GM03348 (cell line): ENCODE measurements around the gene AMMECR1.

Source experiments
- DNase-seq: peaks from one replicate; pipeline ENCODE4 v3.0.0; 2012; ENCODE audit warnings: low spot score

AMMECR1 gene

DNA sequence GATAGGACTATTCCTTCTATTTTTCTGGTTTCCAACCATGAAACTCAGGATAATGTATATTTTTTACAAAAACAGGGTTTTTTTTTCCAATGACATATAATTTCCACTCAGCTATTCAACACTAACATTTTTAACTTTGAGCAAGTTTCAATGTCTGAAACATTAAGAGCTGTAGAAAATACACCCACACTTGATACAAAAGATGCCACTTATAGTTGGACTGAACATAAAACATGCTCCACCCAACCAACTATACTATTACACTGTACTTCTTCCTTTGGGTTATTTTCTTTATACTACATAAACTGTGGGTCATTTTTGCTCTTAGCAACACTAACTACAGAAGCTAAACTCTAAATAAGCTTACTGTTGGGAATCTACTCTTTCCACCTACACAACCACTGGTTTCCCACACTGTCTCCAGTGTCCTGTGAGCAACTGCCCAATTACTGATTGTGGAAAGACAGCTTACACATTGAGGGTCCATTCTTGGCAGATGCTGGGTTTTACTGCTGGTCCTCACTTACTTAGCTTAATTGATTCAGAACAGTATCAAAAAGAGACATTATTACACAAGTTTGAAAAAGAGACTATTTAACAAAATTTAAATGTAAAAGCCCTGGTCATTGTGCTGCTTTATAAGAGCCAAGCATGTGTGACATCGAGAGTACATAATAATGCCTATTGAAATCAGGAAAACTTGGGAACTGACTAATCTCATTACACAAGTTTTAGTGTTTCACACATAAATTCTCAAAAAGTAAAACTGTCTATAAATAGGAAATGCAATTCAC, 6.3 kb downstream of the AMMECR1 start:
- DNase-seq, result no peak

DNA sequence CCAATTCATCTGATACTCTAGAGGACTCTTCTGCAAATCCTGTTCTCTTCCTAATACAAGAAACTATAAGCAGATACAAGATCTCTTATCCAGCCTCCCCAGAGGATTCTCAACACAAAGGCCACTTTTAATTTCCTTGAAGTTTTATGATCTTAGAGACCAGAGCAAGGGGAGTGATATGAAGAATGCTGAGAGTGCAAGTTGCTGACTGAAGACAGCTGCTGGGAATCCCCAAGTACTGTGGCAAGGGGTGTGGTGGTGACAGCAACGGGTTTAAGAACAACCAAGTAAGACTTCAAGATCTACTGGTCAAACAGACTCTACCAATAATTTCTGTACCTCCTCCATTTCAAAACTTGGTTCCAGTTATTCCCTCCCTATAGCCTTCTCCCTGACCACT, 7.0 kb downstream of the AMMECR1 start:
- DNase-seq, result no peak

DNA sequence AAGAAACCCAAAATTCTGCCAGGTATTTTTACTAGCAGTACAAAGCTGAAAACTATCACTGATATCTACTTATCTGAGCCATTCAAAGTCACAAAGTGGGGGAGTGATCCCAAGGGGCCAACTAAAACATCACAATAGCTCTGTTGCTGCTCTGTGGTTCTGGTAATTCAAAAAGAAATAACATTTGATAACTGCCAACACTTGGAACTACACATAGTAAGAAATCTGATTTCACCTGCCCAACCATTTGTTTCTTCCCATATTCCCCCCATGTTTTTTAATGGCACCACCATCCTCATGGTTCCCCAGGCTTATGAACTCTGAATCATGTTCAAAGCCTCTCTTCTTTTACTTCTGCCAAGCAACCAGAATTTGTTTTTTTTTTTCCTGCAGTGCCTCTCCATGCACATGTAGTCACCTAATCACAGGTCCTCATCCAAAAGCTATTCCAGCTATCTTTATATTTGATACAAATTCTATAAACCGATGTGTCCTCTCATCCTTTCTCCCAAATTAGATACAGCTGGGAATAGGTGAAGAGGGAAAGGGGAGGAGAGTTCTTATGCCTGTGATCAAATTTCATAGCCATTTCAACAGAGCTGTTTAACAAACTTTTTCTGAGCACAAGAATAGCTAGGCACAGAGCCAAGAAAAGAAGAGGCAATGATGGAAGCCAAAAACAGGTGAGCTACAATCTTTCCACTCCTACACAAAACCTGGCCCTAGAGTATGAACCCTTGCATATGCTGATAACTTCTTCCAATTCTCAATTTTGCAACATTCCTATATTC, 7.7 kb downstream of the AMMECR1 start:
- DNase-seq, result no peak

DNA sequence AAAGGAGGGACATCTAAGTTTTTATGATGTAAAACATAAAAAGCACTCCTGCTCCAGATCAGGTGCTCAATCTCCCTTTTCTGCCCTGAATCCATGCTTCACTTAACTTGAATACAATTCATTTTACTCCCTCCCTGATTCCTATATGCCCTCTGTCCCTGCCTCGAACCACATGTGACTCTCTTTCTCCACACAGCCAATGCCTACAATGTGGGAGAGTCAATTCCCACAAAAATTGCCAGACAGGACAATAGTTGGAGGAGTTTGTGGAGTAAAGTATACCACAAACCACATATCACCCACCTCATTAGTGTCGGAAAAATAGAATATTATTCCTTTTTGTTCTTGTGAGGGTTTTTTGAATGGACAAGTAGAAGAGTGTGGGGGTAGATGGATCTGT, 9.7 kb downstream of the AMMECR1 start:
- no peak for DNase-seq

DNA sequence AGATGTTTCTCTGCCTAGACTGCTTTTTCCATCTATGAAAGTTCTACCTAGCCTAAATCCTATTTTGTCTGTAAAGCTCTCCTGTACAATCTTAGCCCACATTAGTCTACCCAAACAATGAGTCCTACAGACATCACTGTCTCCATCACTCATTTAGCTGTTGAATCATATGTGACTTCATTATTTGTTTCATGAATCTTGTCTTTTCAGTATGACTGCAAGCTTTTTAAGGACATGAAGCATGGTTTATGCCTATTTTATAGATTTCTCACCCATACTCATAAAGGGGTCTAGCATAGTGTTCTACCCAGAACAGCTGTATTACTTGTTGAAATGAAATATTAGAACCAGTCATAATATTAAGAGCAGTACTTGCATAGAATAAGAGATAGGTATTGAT, 13.0 kb downstream of the AMMECR1 start:
- no peak for DNase-seq

DNA sequence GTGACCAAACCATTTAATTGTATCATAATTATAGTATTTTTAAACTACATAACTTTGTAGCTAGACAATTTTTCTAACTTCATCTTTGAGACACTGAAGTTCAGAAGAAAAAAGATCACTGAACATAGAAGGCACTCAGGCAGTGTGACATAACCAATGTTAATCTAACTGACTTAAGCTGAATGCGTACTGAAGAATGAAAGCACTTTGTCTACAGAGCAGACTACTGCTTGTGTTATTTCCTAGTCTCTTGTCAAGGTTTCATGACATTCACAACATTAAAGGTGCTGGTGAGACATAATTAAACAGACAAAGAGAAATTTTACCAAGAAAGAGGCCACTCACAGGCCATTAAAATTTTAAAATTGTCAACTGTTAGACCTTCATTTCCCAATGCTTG, 13.5 kb downstream of the AMMECR1 start:
- DNase-seq, result no peak

DNA sequence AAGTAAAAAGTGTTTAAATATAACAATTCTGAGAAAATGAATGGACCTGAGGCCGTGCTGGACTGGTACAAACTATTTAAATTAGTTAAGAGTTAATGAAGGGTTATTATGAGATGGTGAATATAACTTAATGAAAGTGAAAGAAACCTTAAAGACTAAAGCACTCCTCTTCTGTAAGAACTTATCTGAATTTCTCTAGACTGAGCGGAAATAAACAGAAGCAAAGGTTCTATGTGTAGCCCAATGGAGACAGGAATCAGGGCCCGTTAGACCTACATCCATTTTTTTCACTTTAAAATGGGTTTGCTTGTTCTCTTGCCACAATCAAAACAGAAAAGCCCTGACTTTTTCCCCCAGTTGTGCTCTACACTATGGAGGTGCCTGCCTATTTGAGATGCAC, 14.9 kb downstream of the AMMECR1 start:
- no peak for DNase-seq

DNA sequence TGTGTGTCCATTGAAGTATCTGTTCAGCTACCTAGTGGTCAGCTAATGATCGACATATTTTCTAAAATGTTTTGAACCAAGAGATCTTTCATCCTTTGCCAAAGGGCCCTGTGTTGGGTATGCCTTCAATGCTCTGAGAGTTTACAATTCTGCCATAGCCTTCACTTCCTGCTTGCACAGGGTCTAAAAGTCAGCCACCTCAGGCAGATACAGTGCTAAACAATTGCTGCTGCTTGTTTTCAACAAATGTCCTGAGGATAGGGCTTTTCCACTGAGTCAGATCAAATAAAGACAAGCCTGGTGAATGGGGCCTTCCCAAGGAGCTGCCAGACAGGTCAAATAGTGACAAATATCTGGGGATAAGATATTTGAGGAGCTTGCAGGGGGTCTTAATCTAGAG, 16.7 kb downstream of the AMMECR1 start:
- no peak for DNase-seq

DNA sequence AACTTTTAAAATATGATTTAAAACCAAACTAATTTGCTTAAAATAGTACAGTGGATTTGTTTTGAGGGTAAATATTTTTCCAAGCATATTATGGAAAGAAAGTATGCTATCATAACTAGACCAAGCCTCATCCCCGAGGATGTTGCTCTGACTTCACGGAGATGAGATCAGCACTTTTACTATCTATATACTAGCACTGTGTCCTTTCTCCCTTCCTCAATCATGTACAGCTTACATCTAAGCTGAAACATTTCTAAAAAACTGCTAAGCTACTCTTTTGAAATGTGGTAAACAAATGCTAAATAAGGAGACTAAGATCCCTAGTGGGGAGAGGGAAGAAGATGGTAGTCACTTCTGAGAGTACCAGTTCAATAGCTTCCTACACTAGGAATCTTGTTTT, 23.8 kb downstream of the AMMECR1 start:
- DNase-seq, result no peak

DNA sequence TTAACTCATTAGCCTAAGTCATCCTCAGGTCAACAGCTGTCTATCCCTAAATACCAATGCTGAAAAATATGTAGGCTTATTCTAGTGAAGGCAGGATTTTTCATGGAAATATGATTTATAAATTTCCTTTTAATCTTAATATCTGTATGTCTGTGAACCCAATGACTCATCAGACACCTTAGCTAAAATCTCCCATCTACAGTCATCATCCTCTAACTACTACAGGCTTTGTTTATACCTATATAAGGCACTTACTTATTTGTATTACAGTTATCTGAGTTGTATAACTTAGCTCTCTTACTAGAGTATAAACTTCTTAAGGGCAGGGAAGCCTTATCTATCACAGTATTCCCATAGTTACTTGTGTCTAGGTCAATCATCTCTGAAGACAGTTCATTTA, 24.2 kb downstream of the AMMECR1 start:
- DNase-seq, result no peak

DNA sequence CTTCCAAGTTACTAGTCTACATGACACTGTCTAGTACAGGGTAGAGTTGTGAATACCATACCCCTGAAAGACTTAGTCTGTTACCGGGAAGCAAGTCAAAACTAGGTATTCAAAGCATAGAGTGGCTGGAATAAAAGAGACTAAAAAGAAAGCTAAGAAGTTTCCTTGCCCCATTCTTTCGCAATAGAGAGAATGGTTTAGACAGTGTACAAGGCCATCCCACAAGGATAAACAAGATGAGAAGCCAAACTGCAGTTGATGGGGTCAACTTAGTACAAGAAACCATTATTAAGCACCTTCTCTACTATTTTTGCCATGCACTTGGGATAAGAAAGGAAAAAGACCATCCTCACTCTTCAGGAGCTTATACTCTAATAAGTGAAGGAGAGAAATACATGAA, 30.3 kb downstream of the AMMECR1 start:
- DNase-seq, result no peak

DNA sequence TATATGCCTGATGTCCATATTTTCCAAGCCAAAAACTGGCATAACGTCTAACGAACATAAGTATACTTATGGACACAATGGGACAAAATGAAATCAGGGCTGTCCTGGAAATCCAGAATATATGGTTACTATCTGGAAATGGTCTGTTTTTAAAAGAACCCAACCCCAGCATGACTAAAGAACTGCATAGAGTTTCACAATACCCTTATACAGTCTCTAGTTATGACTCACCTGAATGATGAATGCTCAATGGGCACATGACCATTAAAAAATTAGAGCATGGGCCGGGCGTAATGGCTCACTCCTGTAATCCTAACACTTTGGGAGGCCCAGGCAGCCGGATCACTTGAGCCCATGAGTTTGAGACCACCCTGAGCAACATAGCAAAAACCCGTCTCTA, 31.8 kb downstream of the AMMECR1 start:
- peak; percentile 52 for DNase-seq

DNA sequence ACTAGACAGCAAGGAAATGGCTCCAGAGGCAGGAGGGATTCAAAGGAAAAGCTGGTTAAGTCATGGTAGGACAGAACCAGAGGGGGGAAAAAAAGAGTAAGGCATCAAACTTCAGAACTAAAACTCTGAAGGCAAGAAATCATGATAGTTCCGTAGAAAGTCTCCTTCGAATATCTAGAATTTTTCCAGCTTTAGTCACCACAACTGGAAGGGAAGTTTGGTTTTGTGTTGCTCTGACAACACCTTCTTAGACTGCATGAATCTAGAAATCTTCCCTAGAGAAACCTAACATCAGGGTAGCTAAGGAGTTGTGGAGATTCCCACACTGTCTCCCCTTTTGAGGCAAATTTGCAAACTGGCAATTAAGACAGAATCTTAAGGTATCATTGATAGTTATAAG, 33.7 kb downstream of the AMMECR1 start:
- peak; percentile 34 for DNase-seq

DNA sequence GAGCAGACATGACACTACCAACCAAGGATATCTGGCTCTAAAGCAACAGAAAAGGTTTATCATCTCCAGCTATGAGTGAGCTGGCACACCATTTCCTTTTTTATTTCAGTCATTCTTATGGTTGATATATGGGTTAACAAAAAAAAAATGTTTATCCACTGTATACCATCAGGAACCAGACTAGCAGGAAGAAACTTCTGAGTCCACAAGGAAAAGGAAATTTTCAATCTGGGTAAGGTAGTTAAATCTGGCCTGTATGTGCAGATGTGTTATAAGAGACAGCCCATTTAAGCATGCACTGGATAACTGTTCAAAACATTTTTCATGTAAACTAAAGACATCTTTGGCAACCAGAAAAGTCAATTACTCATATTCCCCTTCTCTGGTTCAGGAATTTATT, 35.0 kb downstream of the AMMECR1 start:
- no peak for DNase-seq

DNA sequence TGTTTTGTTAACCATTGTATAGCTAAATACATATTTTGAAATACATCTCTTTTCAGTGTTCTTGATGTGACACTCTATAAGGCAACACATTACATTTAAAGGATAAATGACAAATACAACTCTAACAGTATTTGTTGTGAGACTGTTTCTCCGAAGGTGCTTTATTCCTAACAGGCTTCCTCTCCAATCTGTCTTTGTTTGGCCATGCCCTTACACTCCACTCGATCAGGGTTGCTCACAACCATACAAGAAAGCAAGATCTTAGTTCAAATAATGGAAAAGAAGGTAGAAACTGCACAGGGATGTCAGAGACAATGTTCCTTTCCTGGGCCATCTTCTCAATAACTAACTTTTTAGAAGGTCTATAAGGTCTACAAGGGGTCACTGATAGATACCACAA, 36.5 kb downstream of the AMMECR1 start:
- no peak for DNase-seq

DNA sequence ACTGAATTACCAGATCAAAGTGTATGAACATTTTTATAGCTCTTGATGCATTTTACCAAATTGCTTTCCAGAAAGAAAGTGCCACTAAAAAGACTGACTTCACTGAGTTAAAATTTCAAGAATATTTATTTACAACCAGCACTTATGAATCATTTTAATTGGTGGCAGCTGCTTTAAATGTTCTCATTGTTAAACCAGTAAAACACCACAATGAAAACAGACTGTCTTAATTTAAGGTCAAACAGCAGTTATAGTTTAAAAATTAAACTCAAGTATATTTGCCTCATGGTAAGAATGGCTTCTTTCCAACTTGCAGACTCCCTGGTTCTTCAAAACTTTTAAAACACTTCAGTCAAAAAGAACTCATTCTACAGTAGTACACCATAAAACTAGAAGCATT, 36.9 kb downstream of the AMMECR1 start:
- peak; percentile 16 for DNase-seq

DNA sequence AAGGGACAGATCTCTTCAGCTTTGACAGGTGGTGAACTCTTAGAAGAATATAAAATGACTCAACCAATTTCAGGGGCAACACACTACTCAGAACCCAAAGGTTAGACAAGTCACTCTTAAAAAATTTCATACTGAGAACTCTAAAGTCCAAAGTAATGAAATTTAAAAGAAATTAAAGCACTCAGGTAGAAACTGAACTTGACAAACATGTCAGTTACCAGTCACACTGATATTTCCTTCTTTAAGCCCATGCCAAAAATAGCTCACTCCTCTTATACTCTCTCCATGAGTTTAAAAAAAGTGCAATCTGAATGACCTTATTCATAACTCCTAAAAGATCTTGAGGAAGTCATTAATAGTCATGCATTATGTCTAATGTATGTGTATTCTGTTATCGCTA, 40.3 kb downstream of the AMMECR1 start:
- no peak for DNase-seq

DNA sequence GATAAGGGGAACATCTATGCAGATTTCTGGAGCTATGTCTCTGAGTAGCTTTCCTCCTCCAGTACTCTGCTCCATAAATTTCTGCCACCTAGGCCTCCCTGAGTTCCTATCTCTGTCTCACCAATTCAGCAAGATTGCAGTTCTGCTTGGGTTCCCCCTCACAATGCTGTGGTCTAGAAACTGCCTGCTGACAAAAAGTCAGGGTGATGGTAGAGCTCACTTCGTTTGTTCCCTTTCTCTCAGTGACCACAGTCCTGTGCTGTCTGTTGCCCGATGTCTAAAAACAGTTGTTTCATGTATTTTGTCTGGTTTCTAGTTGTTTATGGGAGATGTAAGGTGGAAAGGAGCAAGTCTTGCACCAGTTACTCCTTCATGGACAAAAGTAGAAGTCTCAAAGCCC, 41.1 kb downstream of the AMMECR1 start:
- no peak for DNase-seq

DNA sequence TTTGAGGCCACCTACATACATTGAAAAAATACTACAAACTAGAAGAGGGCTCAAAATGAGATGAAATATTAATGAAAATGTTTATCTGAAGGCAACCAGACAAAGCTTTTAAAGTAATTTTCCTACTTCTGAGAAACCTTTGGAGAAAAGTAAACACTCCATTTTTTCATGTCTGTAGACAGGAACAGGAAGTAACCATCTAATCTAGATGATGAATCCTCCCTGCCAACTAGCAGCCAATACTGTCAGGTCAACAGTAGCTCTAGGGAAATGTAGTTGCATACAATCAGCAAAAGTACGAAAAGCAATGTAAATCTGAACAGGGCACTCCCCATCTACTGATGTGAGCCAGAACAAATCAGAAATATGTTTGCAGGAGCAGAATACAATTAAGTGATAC, 49.0 kb downstream of the AMMECR1 start:
- DNase-seq, result no peak

DNA sequence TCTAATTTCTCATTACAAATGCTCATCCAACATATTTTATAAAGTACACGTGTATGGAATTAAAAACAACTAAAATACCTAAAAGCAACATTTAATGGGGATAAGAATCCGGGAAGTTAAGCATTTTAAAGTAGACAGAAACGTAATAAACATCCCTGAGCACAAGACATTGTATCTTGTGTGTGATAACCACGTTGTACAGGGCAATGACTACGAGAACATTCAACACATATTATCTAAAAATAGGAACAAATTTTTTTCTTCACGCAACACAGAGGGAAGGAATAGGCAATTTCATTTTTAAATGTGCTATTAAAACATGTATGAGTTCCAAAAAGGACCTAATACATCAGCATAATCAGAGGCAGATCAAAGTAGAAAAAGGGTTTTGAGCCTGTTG, 49.5 kb downstream of the AMMECR1 start:
- DNase-seq, result no peak

DNA sequence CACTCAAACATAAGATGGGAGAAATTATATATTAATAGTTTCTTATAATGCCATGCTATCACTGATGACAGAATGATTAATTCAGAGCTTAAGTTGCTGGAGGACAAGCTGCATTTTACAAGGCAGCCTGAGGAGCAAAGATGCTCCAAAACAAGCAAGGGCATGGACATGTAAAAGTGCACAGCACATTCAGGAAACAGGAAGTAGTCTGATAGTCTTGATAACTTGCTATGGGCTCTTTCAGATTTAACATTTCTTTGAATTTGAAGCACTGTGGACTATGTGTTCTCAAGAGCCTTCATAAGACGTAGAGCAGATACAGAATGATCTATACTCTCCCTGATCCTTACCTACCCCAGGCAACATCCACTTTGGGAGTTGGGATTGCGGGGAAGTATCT, 50.0 kb downstream of the AMMECR1 start:
- no peak for DNase-seq

DNA sequence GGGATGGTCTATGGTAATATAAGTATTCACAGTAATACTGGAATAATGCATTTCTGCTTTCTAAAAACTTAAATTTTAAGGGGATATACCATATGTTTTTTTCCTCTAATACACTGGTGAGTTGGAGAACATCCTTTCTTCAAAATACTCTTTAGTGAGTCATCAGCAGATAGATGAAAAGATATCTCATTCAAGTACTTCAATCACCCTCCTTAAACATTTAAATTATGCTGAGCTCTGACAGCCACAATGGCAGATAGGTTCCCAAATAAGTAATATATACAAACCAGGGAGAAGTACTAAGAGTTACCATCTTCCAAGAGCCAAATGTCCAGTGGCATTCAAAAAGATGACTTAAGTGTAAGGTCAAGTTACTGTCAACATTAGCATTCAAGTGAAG, 52.2 kb downstream of the AMMECR1 start:
- no peak for DNase-seq

DNA sequence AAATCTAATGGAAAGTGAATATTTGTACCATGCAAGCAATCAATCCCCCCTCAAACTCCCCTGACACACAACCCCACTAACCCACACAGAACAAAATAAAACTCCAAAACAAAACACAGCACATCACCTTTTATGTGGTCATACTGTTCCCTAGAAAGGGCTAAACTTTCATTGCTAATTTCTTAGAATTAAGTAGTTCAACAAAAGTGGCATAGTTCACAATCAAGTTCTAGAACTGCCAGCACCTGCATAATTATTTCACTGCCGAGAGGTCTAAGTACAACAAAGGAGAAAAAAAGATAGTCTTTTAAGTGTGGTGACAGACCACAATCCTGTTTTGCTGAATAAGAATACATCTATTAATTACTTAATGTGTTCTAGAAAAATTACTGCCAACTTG, 58.8 kb downstream of the AMMECR1 start:
- no peak for DNase-seq

DNA sequence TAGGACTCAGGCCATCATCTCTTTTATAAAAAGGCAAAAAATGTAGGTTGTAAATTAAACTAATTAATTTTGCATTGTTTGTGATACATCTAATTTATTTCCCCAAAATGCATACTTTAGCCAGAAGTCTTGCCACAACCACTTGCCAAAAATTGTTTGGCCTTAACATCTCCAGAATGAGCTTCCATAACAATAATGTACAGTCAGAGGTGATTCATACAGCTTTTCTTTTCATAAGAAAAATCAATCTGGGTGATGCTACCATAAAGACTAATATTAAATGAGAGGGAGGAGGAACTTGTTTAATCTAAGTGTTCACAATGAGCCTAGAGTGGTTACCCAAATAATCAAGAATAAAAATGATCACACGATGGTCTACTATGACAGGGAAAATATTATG, 59.3 kb downstream of the AMMECR1 start:
- peak; percentile 5 for DNase-seq
